HEK293T (cell line): Measurements from ENCODE around the gene RIMBP2.

Experiments
- CTCF ChIA-PET: fragments of 350-600 bp; formaldehyde crosslinking; extraction: SDS; loops from one replicate; lab custom pipeline; 2021; ENCODE audit warnings: antibody characterized with exemption, inconsistent platforms; lab: Yijun Ruan, JAX
- POLR2A ChIA-PET: fragments of 350-600 bp; formaldehyde crosslinking; extraction: SDS; loops from one replicate; lab custom pipeline; 2020; ENCODE audit warnings: antibody characterized with exemption, inconsistent platforms; lab: Yijun Ruan, JAX
- DNase-seq: peaks from one replicate; pipeline ENCODE4 v3.0.0; 2012; ENCODE audit warnings: mixed read lengths; ENCODE audit errors: extremely low spot score
- ARNT ChIP-seq: fragments of 450-650 bp; IDR thresholded peaks from 2 replicates; pipeline ENCODE4 v1.6.1; 2017; ENCODE audit warnings: mild to moderate bottlenecking
- BHLHE40 ChIP-seq: fragments of 450-650 bp; IDR thresholded peaks from 2 replicates; pipeline ENCODE4 v1.6.1; 2016; ENCODE audit warnings: mild to moderate bottlenecking, moderate library complexity, borderline replicate concordance
- CTBP1 ChIP-seq: fragments of 450-650 bp; IDR thresholded peaks from 2 replicates; pipeline ENCODE4 v1.6.1; 2016; ENCODE audit warnings: borderline replicate concordance
- ELF4 ChIP-seq: fragments of 450-650 bp; IDR thresholded peaks from 2 replicates; pipeline ENCODE4 v1.6.1; 2017; ENCODE audit warnings: antibody characterized with exemption
- FOXA1 ChIP-seq: fragments of 450-650 bp; IDR thresholded peaks from 2 replicates; pipeline ENCODE4 v1.6.1; 2016; ENCODE audit warnings: mild to moderate bottlenecking
- FOXK2 ChIP-seq: fragments of 450-650 bp; IDR thresholded peaks from 2 replicates; pipeline ENCODE4 v1.6.1; 2016; ENCODE audit warnings: mild to moderate bottlenecking
- FOXM1 ChIP-seq: fragments of 450-650 bp; IDR thresholded peaks from 2 replicates; pipeline ENCODE4 v1.6.1; 2017; ENCODE audit warnings: mild to moderate bottlenecking, borderline replicate concordance
- HDGF ChIP-seq: fragments of 450-650 bp; IDR thresholded peaks from 2 replicates; pipeline ENCODE4 v1.6.1; 2017; ENCODE audit warnings: antibody characterized with exemption, borderline replicate concordance
- L3MBTL2 ChIP-seq: fragments of 450-650 bp; conservative IDR thresholded peaks from 2 replicates; pipeline ENCODE4 v1.6.1; 2016; ENCODE audit warnings: mild to moderate bottlenecking
- LEF1 ChIP-seq: fragments of 450-650 bp; IDR thresholded peaks from 2 replicates; pipeline ENCODE4 v1.6.1; 2017; ENCODE audit warnings: mild to moderate bottlenecking, borderline replicate concordance
- NFRKB ChIP-seq: fragments of 450-650 bp; IDR thresholded peaks from 2 replicates; pipeline ENCODE4 v1.6.1; 2016; ENCODE audit warnings: mild to moderate bottlenecking, moderate library complexity
- PKNOX1 ChIP-seq: fragments of 450-650 bp; IDR thresholded peaks from 2 replicates; pipeline ENCODE4 v1.6.1; 2016
- SP1 ChIP-seq: fragments of 450-650 bp; IDR thresholded peaks from 2 replicates; pipeline ENCODE4 v1.6.1; 2017
- SUZ12 ChIP-seq: fragments of 450-650 bp; IDR thresholded peaks from 2 replicates; pipeline ENCODE4 v1.6.1; 2016; ENCODE audit warnings: mild to moderate bottlenecking
- TARDBP ChIP-seq: fragments of 450-650 bp; IDR thresholded peaks from 2 replicates; pipeline ENCODE4 v1.6.1; 2016
- ZNF384 ChIP-seq: fragments of 450-650 bp; IDR thresholded peaks from 2 replicates; pipeline ENCODE4 v1.6.1; 2016

RIMBP2 gene

GRCh38 chr12:130700492-130701401 is 15.4 kb downstream of the RIMBP2 start:
- CTCF ChIA-PET, result no interaction called here
- no peak for DNase-seq
- no peak for TF ChIP-seq PKNOX1
- no peak for TF ChIP-seq FOXM1
- TF ChIP-seq ELF4, result no peak
- TF ChIP-seq LEF1, result no peak
- TF ChIP-seq CTBP1, result no peak
- no peak for TF ChIP-seq ARNT
- no peak for TF ChIP-seq SP1
- TF ChIP-seq NFRKB, result no peak
- TF ChIP-seq ZNF384, result no peak
- no peak for TF ChIP-seq FOXK2
- no peak for TF ChIP-seq FOXA1
- no peak for TF ChIP-seq TARDBP
- TF ChIP-seq BHLHE40, result no peak
- no peak for TF ChIP-seq L3MBTL2
- no peak for TF ChIP-seq HDGF
- no peak for TF ChIP-seq SUZ12
- POLR2A ChIA-PET, result no interaction called here

- ChIA-PET CTCF (no interaction called here), POLR2A (no interaction called here)
- TF ChIP-seq ZNF384 (no peak), LEF1 (no peak), FOXA1 (no peak), SP1 (no peak), FOXK2 (no peak), L3MBTL2 (no peak), SUZ12 (no peak), HDGF (no peak), ELF4 (no peak), BHLHE40 (no peak), CTBP1 (no peak), TARDBP (no peak), NFRKB (no peak), PKNOX1 (no peak), ARNT (no peak), FOXM1 (no peak)
- DNase-seq, result no peak
These were observed 18.0 kb downstream of the RIMBP2 start for GRCh38 chr12:130698106-130698505.

GRCh38 chr12:130696379-130697100 is 19.6 kb downstream of the RIMBP2 start:
- POLR2A ChIA-PET, result no interaction called here
- CTCF ChIA-PET, result no interaction called here
- TF ChIP-seq LEF1 (no peak), ZNF384 (no peak), BHLHE40 (no peak), ELF4 (no peak), FOXA1 (no peak), PKNOX1 (no peak), FOXK2 (no peak), CTBP1 (no peak), L3MBTL2 (no peak)
- DNase-seq, result no peak

- no peak for TF ChIP-seq L3MBTL2
- TF ChIP-seq TARDBP, result no peak
- TF ChIP-seq ZNF384, result no peak
- TF ChIP-seq HDGF, result no peak
- no peak for TF ChIP-seq CTBP1
- no peak for TF ChIP-seq LEF1
- TF ChIP-seq FOXA1, result no peak
- TF ChIP-seq FOXK2, result no peak
- no peak for TF ChIP-seq ARNT
- TF ChIP-seq BHLHE40, result no peak
- TF ChIP-seq SP1, result no peak
- TF ChIP-seq FOXM1, result no peak
- TF ChIP-seq NFRKB, result no peak
- TF ChIP-seq PKNOX1, result no peak
- no peak for TF ChIP-seq SUZ12
- no peak for TF ChIP-seq ELF4
- DNase-seq, result no peak
- CTCF ChIA-PET, result no interaction called here
- POLR2A ChIA-PET, result no interaction called here
These were observed 21.0 kb downstream of the RIMBP2 start for GRCh38 chr12:130695061-130695460.
